IPS-NIHi11 (cell line): ENCODE measurements around the gene LDLRAD3.

ENCODE experiments used
- DNase-seq: peaks from one replicate; pipeline ENCODE4 v3.0.0; 2012; ENCODE audit warnings: mixed read lengths, low spot score

Gene LDLRAD3

GRCh38 chr11:35962369-35963138 is 18.7 kb downstream of the LDLRAD3 start:
- DNase-seq: no peak

- no peak for DNase-seq
Observed at GRCh38 chr11:35963911-35964310, 20.0 kb downstream of the LDLRAD3 start.

GRCh38 chr11:35964841-35965240 is 21.0 kb downstream of the LDLRAD3 start:
- DNase-seq: no peak

- no peak for DNase-seq
Observed at GRCh38 chr11:35967042-35967441, 23.2 kb downstream of the LDLRAD3 start.

GRCh38 chr11:35968386-35969088 is 24.7 kb downstream of the LDLRAD3 start:
- DNase-seq: no peak

GRCh38 chr11:35969089-35970042 is 25.5 kb downstream of the LDLRAD3 start:
- no peak for DNase-seq

- DNase-seq: no peak
Observed at GRCh38 chr11:35970445-35970844, 26.6 kb downstream of the LDLRAD3 start.

- no peak for DNase-seq
Observed at GRCh38 chr11:35971841-35972422, 28.1 kb downstream of the LDLRAD3 start.

GRCh38 chr11:35974882-35975589 is 31.2 kb downstream of the LDLRAD3 start:
- DNase-seq: no peak

- no peak for DNase-seq
Observed at GRCh38 chr11:35976434-35976833, 32.6 kb downstream of the LDLRAD3 start.

- peak; percentile 31 for DNase-seq
Observed at GRCh38 chr11:35978183-35978582, 34.3 kb downstream of the LDLRAD3 start.

GRCh38 chr11:35978891-35979290 is 35.0 kb downstream of the LDLRAD3 start:
- DNase-seq: no peak

- no peak for DNase-seq
Observed at GRCh38 chr11:35980686-35981390, 37.0 kb downstream of the LDLRAD3 start.

GRCh38 chr11:35981581-35981980 is 37.7 kb downstream of the LDLRAD3 start:
- no peak for DNase-seq

- DNase-seq: no peak
Observed at GRCh38 chr11:35982061-35982460, 38.2 kb downstream of the LDLRAD3 start.

- no peak for DNase-seq
Observed at GRCh38 chr11:35983981-35984380, 40.1 kb downstream of the LDLRAD3 start.

GRCh38 chr11:35986947-35987346 is 43.1 kb downstream of the LDLRAD3 start:
- DNase-seq: no peak

- no peak for DNase-seq
Observed at GRCh38 chr11:35990170-35990569, 46.3 kb downstream of the LDLRAD3 start.

GRCh38 chr11:35990816-35991215 is 47.0 kb downstream of the LDLRAD3 start:
- no peak for DNase-seq

GRCh38 chr11:35992548-35992947 is 48.7 kb downstream of the LDLRAD3 start:
- no peak for DNase-seq

GRCh38 chr11:35994421-35994820 is 50.6 kb downstream of the LDLRAD3 start:
- DNase-seq: no peak
